ENCODE measurements around the gene SYDE1. TPM values are rescaled to one million over a fixed set of nuclear protein-coding genes. Genes with fewer than 3 reads are reported as not detected.

The SYDE1 gene
- total and polyA plus RNA-seq, 7 donors: 1.2 to 39.9 (median 29.6) TPM

DNA sequence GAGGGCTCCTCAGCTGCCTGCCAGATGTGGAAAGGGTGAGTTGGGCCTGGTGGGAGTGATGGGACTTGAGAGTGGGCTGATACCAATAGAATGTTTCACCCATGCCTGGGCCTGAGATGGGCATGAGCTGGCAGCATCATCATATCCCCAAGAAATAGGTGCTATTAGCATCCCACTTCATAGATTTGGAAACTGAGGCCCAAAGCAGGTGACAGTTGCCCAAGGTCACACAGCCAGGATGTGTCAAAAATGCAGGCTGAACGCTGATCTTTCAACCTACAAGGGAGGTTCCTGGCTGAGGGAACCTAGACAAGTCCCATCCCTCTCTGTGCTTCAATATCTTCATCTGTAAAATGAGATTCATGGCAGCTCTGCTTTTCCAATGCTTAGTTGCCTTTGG is 4.6 kb downstream of the SYDE1 start:
- H3K36me3 ChIP-seq: peaks cover 35 to 74% (median 52%) of the 10 kb centered on the region in 4 donors
- intact Hi-C loops (cut with DNase I): no loop called here
- no peaks in the 10 kb centered on the region for H3K9me3 ChIP-seq
- H3K27ac ChIP-seq: no peak overlapping the region
- no peak for TF ChIP-seq POLR2AphosphoS5 (IDR thresholded peaks at IDR 0.05)
- TF ChIP-seq, protein P1, sequence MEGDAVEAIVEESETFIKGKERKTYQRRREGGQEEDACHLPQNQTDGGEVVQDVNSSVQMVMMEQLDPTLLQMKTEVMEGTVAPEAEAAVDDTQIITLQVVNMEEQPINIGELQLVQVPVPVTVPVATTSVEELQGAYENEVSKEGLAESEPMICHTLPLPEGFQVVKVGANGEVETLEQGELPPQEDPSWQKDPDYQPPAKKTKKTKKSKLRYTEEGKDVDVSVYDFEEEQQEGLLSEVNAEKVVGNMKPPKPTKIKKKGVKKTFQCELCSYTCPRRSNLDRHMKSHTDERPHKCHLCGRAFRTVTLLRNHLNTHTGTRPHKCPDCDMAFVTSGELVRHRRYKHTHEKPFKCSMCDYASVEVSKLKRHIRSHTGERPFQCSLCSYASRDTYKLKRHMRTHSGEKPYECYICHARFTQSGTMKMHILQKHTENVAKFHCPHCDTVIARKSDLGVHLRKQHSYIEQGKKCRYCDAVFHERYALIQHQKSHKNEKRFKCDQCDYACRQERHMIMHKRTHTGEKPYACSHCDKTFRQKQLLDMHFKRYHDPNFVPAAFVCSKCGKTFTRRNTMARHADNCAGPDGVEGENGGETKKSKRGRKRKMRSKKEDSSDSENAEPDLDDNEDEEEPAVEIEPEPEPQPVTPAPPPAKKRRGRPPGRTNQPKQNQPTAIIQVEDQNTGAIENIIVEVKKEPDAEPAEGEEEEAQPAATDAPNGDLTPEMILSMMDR (IDR thresholded peaks at IDR 0.05): no peak
- TF ChIP-seq EP300 (IDR thresholded peaks at IDR 0.05): no peak
- TF ChIP-seq POLR2A (IDR thresholded peaks at IDR 0.05): no peak
- no peak for DNase-seq
- no peak overlapping the region for H3K4me3 ChIP-seq
- WGBS, 2 donors: 89 to 93% methylated on average over 1 of the region's 1 CpG
- peaks cover 0 to 45% (median 29%) of the 10 kb centered on the region in 4 donors for H3K4me1 ChIP-seq
- no peaks in the 10 kb centered on the region for H3K27me3 ChIP-seq

DNA sequence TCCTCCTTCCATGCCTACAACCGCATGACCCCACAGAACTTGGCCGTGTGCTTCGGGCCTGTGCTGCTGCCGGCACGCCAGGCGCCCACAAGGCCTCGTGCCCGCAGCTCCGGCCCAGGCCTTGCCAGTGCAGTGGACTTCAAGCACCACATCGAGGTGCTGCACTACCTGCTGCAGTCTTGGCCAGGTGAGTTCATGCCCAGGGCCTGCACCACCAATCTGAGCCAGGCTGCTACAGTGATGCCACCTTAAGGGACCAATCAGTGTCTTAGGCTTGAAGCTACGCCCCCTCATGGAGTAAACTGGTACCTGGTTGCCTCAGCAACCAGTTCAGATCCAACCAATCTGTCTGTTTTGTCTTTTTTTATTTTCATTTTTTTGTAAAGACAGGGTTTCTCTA is 5.2 kb downstream of the SYDE1 start:
- no peaks in the 10 kb centered on the region for H3K9me3 ChIP-seq
- H3K4me3 ChIP-seq: no peak overlapping the region
- peaks cover 0 to 45% (median 27%) of the 10 kb centered on the region in 4 donors for H3K4me1 ChIP-seq
- H3K27ac ChIP-seq: no peak overlapping the region
- DNase-seq: no peak
- H3K36me3 ChIP-seq: peaks cover 41 to 80% (median 57%) of the 10 kb centered on the region in 4 donors
- H3K27me3 ChIP-seq: no peaks in the 10 kb centered on the region
- WGBS, 2 donors: 86 to 94% methylated on average over 11 of the region's 11 CpGs
- TF ChIP-seq EP300 (IDR thresholded peaks at IDR 0.05) (no peak), POLR2A (IDR thresholded peaks at IDR 0.05) (no peak), POLR2AphosphoS5 (IDR thresholded peaks at IDR 0.05) (no peak)
- TF ChIP-seq, protein P1 (IDR thresholded peaks at IDR 0.05): no peak
- intact Hi-C loops (cut with DNase I): no loop called here

DNA sequence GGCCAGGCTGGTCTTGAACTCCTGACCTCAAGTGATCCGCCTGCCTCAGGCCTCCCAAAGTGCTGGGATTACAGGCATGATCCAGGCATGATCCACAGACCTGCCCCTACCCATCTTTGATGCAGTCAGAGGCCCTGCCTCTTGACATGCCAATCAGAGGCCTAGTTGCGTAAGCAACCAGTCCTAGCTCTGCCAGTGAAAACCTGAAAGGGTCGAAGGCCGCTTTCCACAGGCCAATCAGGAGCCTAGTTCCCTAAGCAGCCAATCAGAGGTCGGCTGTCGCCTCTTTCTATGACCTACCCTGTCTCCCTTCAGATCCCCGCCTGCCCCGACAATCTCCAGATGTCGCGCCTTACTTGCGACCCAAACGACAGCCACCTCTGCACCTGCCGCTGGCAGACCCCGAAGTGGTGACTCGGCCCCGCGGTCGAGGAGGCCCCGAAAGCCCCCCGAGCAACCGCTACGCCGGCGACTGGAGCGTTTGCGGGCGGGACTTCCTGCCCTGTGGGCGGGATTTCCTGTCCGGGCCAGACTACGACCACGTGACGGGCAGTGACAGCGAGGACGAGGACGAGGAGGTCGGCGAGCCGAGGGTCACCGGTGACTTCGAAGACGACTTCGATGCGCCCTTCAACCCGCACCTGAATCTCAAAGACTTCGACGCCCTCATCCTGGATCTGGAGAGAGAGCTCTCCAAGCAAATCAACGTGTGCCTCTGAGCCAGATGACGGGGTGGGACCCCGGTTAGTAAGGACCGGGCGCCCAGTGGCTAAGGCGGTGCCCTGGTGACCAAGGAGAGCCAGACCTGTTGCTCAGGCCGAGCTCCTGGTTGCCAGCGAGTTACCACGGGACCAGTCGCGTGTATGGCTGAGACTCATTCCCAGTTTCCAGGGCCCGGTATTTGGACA is 6.3 kb downstream of the SYDE1 start:
- no peak for DNase-seq
- TF ChIP-seq EP300 (IDR thresholded peaks at IDR 0.05): no peak
- TF ChIP-seq POLR2AphosphoS5 (IDR thresholded peaks at IDR 0.05): no peak
- no peak for TF ChIP-seq POLR2A (IDR thresholded peaks at IDR 0.05)
- TF ChIP-seq, protein P1 (IDR thresholded peaks at IDR 0.05): no peak
- Histone ChIP-seq H3K27ac (peak overlapping the region; percentile 62 to 76 (median 66)), H3K27me3 (no peaks in the 10 kb centered on the region), H3K4me3 (no peak overlapping the region), H3K9me3 (no peaks in the 10 kb centered on the region), H3K36me3 (peaks cover 51 to 91% (median 66%) of the 10 kb centered on the region in 4 donors), H3K4me1 (peaks cover 0 to 36% (median 19%) of the 10 kb centered on the region in 4 donors)
- intact Hi-C loops (cut with DNase I): no loop called here
- WGBS, 2 donors: 94 to 95% methylated on average over 58 of the region's 58 CpGs

DNA sequence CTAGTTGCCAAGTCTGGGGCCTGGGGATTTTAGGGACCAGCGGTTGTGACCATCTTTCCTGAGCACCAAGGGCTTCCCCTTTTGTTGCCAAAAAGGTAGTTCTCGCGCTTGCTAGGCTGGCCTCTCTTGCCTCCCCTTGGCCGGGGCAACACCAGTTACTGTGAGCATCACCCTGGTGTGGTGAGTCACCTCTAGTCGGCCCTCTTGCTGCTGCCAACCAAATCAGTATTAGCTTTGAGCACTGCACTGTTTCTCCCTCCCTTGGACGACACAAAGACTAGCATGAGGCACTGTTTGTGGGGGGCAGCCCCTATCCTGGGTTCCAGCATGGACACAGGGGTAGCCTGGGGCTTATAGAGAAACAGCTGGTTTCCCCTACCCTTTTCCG is 6.9 kb downstream of the SYDE1 start:
- WGBS, 2 donors: 87 to 88% methylated on average over 7 of the region's 7 CpGs
- Histone ChIP-seq H3K4me1 (peaks cover 0 to 29% (median 14%) of the 10 kb centered on the region in 4 donors), H3K27me3 (no peaks in the 10 kb centered on the region), H3K36me3 (peaks cover 58 to 95% (median 71%) of the 10 kb centered on the region in 4 donors), H3K4me3 (no peak overlapping the region), H3K27ac (peak overlapping the region; percentile 62 to 76 (median 66)), H3K9me3 (no peaks in the 10 kb centered on the region)
- intact Hi-C loops (cut with DNase I): no loop called here
- TF ChIP-seq, protein P1 (IDR thresholded peaks at IDR 0.05): no peak
- DNase-seq: no peak

Data from sigmoid colon (tissue), 7 donors.